Nephron (organoid): Measurements from ENCODE around the gene RYR2.

ENCODE experiments used
- H3K27ac Mint-ChIP-seq, 3 experiments: 2 replicates each; pipeline ENCODE4 v1.8.0; 2020; ENCODE audit warnings: mixed read lengths in 3 of 3, mild to moderate bottlenecking in 2 of 3, moderate library complexity in 1 of 3
- H3K27me3 Mint-ChIP-seq: 2 replicates; pipeline ENCODE4 v1.8.0; 2021; ENCODE audit warnings: low read depth, mild to moderate bottlenecking, moderate library complexity, mixed read lengths
- H3K36me3 Mint-ChIP-seq: 2 replicates; pipeline ENCODE4 v1.8.0; 2020; ENCODE audit warnings: low read depth, mixed read lengths
- H3K4me1 Mint-ChIP-seq: 2 replicates; pipeline ENCODE4 v1.8.0; 2020; ENCODE audit warnings: mixed read lengths
- H3K4me3 Mint-ChIP-seq, 3 experiments: 2 replicates each; pipeline ENCODE4 v1.8.0; 2020; ENCODE audit warnings: mild to moderate bottlenecking in 3 of 3, mixed read lengths in 3 of 3, moderate library complexity in 2 of 3
- H3K9me3 Mint-ChIP-seq: 2 replicates; pipeline ENCODE4 v1.8.0; 2020; ENCODE audit warnings: mixed read lengths
- TF ChIP-seq, protein P1 (sequence below), 3 experiments: fragments of 200-600 bp; sonication (generic); IDR thresholded peaks; one replicate each; pipeline ENCODE4 v1.5.0; 2021; ENCODE audit warnings: antibody characterized with exemption in 3 of 3; ENCODE audit not compliant: unreplicated experiment in 3 of 3

RYR2 gene

DNA sequence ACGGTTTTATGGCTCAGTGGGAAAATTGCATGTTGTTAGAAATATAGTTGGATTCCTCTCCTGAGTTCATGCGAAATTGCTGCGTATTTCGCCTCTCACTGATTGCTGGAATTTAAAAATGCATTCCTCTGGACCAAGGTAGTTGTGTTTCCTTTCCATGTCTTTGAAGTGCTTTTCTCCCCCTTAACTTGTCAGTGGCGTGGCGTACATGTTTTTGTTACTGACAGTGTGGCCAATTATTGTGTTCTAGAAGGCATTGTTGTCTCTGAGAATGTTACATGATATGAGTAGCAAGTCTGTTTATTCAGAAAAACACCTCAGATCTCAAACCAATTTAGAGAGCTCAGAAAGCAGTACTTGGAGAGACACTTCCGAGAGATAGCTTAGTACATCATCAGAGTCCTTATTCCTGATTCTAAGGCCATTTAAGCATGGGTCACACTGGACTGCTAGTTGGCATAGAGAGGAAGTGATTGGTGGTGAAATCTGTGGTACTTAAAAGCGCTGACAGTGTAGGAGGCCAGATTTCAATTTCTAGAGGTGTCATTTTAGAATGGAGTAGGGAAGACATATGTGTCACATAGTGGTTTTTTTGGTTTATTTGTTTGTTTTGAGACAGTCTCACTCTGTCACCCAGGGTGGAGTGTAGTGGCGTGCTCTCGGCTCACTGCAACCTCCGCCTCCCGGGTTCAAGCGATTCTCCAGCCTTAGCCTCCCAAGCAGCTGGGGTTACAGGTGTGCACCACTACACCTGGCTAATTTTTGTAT lies 184.4 kb downstream of the RYR2 start:
- H3K36me3 Mint-ChIP-seq = no peaks in the 10 kb centered on the region
- no peaks in the 10 kb centered on the region for H3K27me3 Mint-ChIP-seq
- H3K4me1 Mint-ChIP-seq = peaks cover 11% of the 10 kb centered on the region
- H3K27ac Mint-ChIP-seq = no peak overlapping the region
- H3K9me3 Mint-ChIP-seq = no peaks in the 10 kb centered on the region
- TF ChIP-seq, protein P1, sequence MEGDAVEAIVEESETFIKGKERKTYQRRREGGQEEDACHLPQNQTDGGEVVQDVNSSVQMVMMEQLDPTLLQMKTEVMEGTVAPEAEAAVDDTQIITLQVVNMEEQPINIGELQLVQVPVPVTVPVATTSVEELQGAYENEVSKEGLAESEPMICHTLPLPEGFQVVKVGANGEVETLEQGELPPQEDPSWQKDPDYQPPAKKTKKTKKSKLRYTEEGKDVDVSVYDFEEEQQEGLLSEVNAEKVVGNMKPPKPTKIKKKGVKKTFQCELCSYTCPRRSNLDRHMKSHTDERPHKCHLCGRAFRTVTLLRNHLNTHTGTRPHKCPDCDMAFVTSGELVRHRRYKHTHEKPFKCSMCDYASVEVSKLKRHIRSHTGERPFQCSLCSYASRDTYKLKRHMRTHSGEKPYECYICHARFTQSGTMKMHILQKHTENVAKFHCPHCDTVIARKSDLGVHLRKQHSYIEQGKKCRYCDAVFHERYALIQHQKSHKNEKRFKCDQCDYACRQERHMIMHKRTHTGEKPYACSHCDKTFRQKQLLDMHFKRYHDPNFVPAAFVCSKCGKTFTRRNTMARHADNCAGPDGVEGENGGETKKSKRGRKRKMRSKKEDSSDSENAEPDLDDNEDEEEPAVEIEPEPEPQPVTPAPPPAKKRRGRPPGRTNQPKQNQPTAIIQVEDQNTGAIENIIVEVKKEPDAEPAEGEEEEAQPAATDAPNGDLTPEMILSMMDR (IDR thresholded peaks at IDR 0.05; ENCODE audit: unreplicated experiment in 3 of 3) = no peak
- no peak overlapping the region for H3K4me3 Mint-ChIP-seq

DNA sequence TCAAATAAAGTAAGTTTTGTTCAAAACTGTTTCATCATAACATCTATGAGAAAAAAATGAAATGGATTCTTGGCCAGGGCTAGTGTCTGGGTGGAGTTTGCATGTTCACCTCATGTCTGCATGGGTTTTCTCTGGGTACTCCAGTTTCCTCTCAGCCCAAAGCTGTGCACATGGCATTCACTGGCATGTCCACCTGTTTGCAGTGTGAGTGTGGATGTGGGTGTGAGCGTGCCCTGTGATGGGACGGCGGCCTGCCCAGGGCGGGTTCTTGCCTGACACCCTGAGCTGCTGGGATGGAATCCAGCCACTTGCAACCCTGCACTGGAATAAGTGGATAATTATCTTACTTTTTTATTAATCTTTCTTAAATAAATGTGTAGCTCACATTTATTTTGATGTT lies 185.5 kb downstream of the RYR2 start:
- H3K4me1 Mint-ChIP-seq = peaks cover 11% of the 10 kb centered on the region
- no peak overlapping the region for H3K4me3 Mint-ChIP-seq
- no peaks in the 10 kb centered on the region for H3K36me3 Mint-ChIP-seq
- H3K27me3 Mint-ChIP-seq = no peaks in the 10 kb centered on the region
- H3K27ac Mint-ChIP-seq = no peak overlapping the region
- H3K9me3 Mint-ChIP-seq = no peaks in the 10 kb centered on the region
- TF ChIP-seq, protein P1 (IDR thresholded peaks at IDR 0.05; ENCODE audit: unreplicated experiment in 3 of 3) = no peak

DNA sequence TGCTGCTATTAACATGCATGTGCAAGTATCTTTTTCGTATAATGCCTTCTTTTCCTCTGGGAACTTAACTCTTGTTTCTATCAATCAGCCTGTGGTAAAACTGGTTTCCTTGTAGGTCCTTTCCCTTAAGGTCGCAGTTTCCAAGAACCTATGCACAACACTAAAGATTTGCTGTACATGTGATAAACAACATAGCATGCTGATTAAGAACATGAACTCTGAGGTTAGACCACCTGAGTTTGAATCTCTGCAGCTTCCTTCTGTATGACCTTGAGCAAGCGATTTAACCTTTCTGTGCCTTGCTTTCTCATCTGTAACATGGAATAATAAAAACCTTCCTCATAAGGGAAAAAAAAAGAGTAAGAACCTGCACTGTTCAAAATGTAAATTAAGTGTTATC lies 186.4 kb downstream of the RYR2 start:
- TF ChIP-seq, protein P1 (IDR thresholded peaks at IDR 0.05; ENCODE audit: unreplicated experiment in 3 of 3) = no peak
- Mint-ChIP-seq H3K9me3 (no peaks in the 10 kb centered on the region), H3K27ac (no peak overlapping the region), H3K36me3 (no peaks in the 10 kb centered on the region), H3K27me3 (no peaks in the 10 kb centered on the region), H3K4me1 (peaks cover 11% of the 10 kb centered on the region), H3K4me3 (no peak overlapping the region)

DNA sequence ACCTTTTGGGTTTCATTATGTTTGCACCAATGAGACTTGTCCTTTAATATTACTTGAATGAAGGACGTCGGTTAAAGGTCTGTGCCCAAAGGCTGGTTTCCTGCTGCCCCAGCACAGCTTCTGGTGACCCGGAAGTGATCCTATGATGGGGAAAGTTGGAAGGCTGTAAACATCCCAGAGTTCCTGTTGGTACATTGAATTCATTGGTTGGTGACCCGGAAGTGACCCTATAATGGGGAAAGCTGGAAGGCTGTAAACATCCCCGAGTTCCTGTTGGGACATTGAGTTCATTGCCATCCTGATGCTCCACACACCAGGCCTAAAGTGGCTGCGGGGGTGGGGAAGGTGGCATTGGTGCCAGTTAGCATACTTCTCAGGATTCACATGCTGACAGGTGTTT lies 187.3 kb downstream of the RYR2 start:
- Mint-ChIP-seq H3K9me3 (no peaks in the 10 kb centered on the region), H3K36me3 (no peaks in the 10 kb centered on the region), H3K4me1 (peaks cover 11% of the 10 kb centered on the region), H3K4me3 (no peak overlapping the region), H3K27me3 (no peaks in the 10 kb centered on the region), H3K27ac (no peak overlapping the region)
- TF ChIP-seq, protein P1 (IDR thresholded peaks at IDR 0.05; ENCODE audit: unreplicated experiment in 3 of 3) = no peak

DNA sequence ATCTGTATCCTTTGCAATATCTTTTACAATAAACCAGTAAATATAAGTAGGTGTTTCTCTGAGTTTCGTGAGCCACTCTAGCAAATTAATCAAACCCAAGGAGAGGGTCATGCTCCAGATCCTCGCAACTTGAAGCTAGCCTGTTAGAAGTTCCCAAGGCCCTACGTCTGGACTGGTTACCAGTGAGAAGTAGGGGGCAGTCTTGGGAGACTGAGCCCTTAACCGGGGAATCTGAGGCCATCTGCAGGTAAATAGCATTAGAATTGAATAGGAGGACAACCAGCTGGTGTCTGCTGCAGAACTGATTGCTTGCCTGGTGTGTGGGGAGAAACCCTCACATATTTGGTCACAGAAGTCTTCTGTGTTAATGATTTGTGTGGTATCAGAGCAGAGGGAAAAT lies 190.5 kb downstream of the RYR2 start:
- Mint-ChIP-seq H3K36me3 (no peaks in the 10 kb centered on the region), H3K4me1 (peaks cover 14% of the 10 kb centered on the region), H3K4me3 (no peak overlapping the region), H3K9me3 (no peaks in the 10 kb centered on the region), H3K27ac (no peak overlapping the region), H3K27me3 (no peaks in the 10 kb centered on the region)
- TF ChIP-seq, protein P1 (IDR thresholded peaks at IDR 0.05; ENCODE audit: unreplicated experiment in 3 of 3) = no peak

DNA sequence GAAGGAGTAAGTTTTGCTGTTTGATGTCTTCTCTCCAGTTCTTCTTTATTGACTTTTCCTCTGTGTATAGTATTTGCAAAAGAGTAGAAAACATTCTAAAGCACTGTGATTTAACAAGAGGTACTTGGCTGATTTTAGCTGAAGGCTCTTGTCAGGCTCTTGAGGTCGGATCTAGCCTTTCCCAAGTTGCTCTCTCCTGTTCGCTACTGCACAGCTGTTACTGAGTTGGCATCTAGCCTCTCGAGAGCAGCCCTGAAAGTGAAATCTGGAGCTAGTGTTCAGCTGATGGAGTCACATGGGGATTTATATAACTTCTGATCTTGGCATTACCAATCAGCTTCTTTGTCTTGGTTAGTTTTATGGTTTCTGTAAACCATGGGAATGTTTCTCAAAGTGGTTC lies 193.1 kb downstream of the RYR2 start:
- Mint-ChIP-seq H3K27ac (peak overlapping the region in 2 of 3 experiments; percentile 23 to 28), H3K36me3 (no peaks in the 10 kb centered on the region), H3K27me3 (no peaks in the 10 kb centered on the region), H3K4me3 (no peak overlapping the region), H3K4me1 (peaks cover 14% of the 10 kb centered on the region), H3K9me3 (no peaks in the 10 kb centered on the region)
- TF ChIP-seq, protein P1 (IDR thresholded peaks at IDR 0.05; ENCODE audit: unreplicated experiment in 3 of 3) = no peak
